VCaP (cell line): ENCODE results near the gene FSTL3.

Experiments
- H3K27ac ChIP-seq: fragments of 450-650 bp; 2 replicates; pipeline ENCODE4 v1.5.1; 2017
- CTCF ChIP-seq: fragments of 450-650 bp; conservative IDR thresholded peaks from 2 replicates; pipeline ENCODE4 v1.5.1; 2017; ENCODE audit warnings: mild to moderate bottlenecking, moderate library complexity

Gene FSTL3

GRCh38 chr19:658059-658839 is 17.9 kb upstream of the FSTL3 start:
- TF ChIP-seq CTCF = no peak
- no peak overlapping the region for H3K27ac ChIP-seq

DNA sequence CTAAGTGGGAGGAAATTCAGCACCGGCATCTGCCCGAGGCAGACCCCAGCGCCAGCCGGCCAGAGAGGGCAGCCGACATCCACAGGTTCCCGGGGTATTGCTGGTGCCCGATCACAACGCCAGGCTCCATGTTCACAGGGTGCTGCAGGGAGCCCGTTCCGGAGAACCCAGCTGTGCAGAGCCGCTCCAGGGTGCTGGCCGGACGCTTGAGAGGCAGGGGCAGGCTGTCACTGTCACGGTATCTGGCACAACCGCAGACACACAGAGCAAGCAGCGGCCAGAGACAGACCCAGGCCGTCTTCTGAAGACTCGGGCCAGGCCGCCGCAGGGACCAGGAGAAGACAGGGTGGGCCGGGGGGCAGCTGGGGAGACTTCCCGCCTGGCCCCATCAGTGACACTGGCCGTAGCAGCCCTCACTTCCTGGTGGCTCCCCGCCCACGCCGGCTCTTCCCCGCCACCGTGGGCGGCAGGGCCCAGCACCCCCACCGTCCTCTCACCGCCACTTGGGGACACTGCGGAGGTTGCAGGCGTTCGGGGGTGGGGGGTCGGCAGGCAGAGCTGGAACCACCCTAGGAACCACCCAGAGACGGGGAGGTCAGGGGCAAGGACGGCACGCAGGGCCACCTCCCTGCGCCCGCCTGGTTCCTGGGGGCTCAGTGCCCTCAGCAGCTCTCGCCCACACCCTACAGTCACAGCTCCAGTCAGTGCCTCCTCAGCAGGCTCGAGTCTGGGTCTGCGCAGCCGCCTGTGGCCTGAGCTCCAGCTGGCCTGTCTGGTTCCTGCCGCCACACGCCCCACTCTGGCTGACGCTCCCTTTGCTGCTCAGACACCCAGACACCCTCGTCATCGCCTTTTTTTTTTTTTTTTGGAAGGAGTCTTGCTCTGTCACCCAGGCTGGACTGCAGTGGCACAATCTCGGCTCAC is 17.0 kb upstream of the FSTL3 start:
- H3K27ac ChIP-seq = no peak overlapping the region
- TF ChIP-seq CTCF = no peak

- no peak for TF ChIP-seq CTCF
- peak overlapping the region; percentile 94 for H3K27ac ChIP-seq
Measured at GRCh38 chr19:660793-661426, 15.3 kb upstream of the FSTL3 start.

- peak overlapping the region; percentile 94 for H3K27ac ChIP-seq
- no peak for TF ChIP-seq CTCF
Measured at GRCh38 chr19:661427-662196, 14.6 kb upstream of the FSTL3 start.

DNA sequence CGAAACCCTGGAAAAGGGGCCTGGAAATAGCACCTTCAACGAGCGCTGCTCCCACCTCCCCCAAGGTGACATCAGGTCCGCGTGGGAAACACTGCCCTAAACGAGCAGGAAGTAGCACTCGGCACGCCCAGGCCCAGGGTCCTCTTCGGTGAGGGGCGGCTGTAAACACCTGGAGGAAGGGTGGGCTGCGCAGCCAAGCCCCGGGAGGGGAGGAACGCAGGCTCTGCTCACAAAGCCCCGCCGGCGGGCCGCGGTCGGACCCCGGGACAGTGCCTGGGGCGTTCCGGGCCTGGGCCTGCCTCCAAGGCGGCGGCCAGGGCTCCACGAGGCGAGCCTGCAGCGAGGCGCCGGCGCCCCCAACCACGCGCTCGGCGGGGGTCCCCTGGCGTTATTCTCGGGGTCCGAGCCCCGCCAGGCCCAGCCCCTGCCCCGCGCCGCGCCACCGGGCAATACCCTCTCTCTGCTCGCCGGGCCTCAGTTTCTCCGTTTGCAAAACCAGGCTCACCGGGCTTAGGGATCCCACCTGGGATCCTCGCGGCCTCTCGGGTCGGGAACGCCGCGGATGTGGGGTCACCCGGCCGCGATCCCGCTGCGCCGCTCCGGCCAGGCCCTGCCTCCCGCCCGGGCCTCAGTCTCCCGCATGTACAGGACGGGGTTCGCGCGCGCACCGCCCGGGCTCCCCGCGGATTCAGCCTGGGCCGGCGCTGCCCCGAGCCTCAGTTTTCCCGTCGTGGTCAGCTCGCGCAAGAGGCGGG is 13.8 kb upstream of the FSTL3 start:
- TF ChIP-seq CTCF = no peak
- peak overlapping the region; percentile 94 for H3K27ac ChIP-seq

- no peak for TF ChIP-seq CTCF
- H3K27ac ChIP-seq = peak within 1 kb of the TSS; percentile 94
Measured at GRCh38 chr19:662962-663681, 13.1 kb upstream of the FSTL3 start, which contains the start of gene RNF126. RNF126 (minus strand) TSS chr19:663214; CDS start chr19:663121, 93 bp downstream.
